ENCODE data around the gene LRFN5. TPM values are rescaled to one million over a fixed set of nuclear protein-coding genes. Genes with fewer than 3 reads are reported as not detected.

LRFN5 gene
- total RNA-seq, 1 experiment from 2014 or later, result not detected

DNA sequence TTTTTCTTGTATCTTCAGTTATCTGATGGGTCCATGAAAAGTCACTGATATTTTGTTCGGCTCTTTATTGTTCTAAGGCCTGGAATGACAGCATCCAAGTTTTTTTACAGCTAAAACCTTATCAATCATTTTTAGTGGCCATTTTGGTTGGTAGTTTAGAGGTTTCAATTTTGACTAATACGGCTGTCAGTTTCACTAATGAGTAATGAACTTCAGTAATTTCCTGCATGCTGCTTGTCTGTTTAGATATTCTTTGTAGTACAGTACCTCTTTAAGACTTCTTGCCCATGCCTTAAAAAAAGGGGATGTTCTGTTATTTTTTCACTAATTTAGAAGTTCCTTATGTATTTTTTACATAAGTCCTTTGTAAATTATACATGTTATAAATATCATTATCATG is 176.7 kb downstream of the LRFN5 start:
- intact Hi-C loops (cut with micrococcal nuclease), result no loop called here
- no TSS peak for BruUV-seq (replicated peaks)

DNA sequence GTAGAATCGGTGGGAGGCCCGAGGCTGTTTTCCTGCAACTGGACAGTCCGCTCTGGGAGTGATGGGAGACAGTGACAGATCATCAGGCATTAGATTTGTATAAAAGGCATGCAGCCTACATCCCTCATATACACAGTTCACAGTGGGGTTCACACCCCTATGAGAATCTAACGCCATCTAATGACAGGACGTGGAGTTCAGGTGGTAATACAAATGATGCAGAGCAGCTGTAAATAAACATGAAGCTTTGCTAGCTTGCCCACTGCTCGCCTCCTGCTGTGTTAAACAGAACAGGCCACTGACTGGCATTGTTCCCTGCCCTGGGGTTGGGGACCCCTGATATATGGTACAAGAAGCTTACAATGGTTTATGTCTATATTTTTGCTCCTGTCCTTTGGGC is 179.0 kb downstream of the LRFN5 start:
- intact Hi-C loops (cut with micrococcal nuclease), result no loop called here
- Histone ChIP-seq H3K9me2 (ENCODE audit: insufficient read depth) (no peaks in the 10 kb centered on the region), H3K4me3 (replicated peaks in 1 of 2; ENCODE audit: low read depth in 1 of 2, low read length in 2 of 2) (no peak overlapping the region), H3K9ac (ENCODE audit: low read length) (no peak overlapping the region), H3K27ac (ENCODE audit: low read depth, low read length) (no peak overlapping the region), H3K79me2 (ENCODE audit: insufficient read depth, low read length) (no peaks in the 10 kb centered on the region), H3K27me3 (ENCODE audit: insufficient read depth, low read length) (no peaks in the 10 kb centered on the region), H4K20me1 (ENCODE audit: insufficient read depth) (no peaks in the 10 kb centered on the region), H2AFZ (ENCODE audit: low read depth, low read length, poor library complexity, severe bottlenecking) (no peak overlapping the region), H3K9me3 (ENCODE audit: control insufficient read depth in 1 of 2, insufficient read depth in 1 of 2, low read depth in 1 of 2, low read length in 2 of 2) (no peaks in the 10 kb centered on the region), H3K36me3 (ENCODE audit: control insufficient read depth in 1 of 2, insufficient read depth in 2 of 2, low read length in 2 of 2) (no peaks in the 10 kb centered on the region), H3K4me1 (ENCODE audit: control insufficient read depth in 1 of 2, insufficient read depth in 2 of 2, low read length in 2 of 2) (no peaks in the 10 kb centered on the region), H3K4me2 (ENCODE audit: low read length) (no peak overlapping the region)
- ChIA-PET POLR2A (no interaction called here), RAD21 (ENCODE audit: low non-redundant PET in 1 of 2, low total read pairs in 2 of 2, uncharacterized antibody in 2 of 2, unreplicated experiment in 2 of 2) (no interaction called here), CTCF (no interaction called here)
- ATAC-seq (no peak), DNase-seq (ENCODE audit: low read depth, low spot score) (no peak)
- BruUV-seq (replicated peaks), result no TSS peak
- TF ChIP-seq FOSL1 (IDR thresholded peaks at IDR 0.05; ENCODE audit: low read depth), result no peak

More for the DNA sequence above, 176.7 kb downstream of the LRFN5 start:
- Histone ChIP-seq H3K9ac (ENCODE audit: low read length) (no peak overlapping the region), H3K27ac (ENCODE audit: low read depth, low read length) (no peak overlapping the region), H3K4me3 (replicated peaks in 1 of 2; ENCODE audit: low read depth in 1 of 2, low read length in 2 of 2) (no peak overlapping the region), H2AFZ (ENCODE audit: low read depth, low read length, poor library complexity, severe bottlenecking) (no peak overlapping the region), H3K27me3 (ENCODE audit: insufficient read depth, low read length) (no peaks in the 10 kb centered on the region), H3K4me1 (ENCODE audit: control insufficient read depth in 1 of 2, insufficient read depth in 2 of 2, low read length in 2 of 2) (no peaks in the 10 kb centered on the region), H3K4me2 (ENCODE audit: low read length) (no peak overlapping the region), H3K9me3 (ENCODE audit: control insufficient read depth in 1 of 2, insufficient read depth in 1 of 2, low read depth in 1 of 2, low read length in 2 of 2) (no peaks in the 10 kb centered on the region), H3K9me2 (ENCODE audit: insufficient read depth) (no peaks in the 10 kb centered on the region), H3K36me3 (ENCODE audit: control insufficient read depth in 1 of 2, insufficient read depth in 2 of 2, low read length in 2 of 2) (no peaks in the 10 kb centered on the region), H3K79me2 (ENCODE audit: insufficient read depth, low read length) (no peaks in the 10 kb centered on the region), H4K20me1 (ENCODE audit: insufficient read depth) (no peaks in the 10 kb centered on the region)
- CTCF ChIA-PET, result no interaction called here
- DNase-seq (ENCODE audit: low read depth, low spot score) (no peak), ATAC-seq (no peak)
- TF ChIP-seq SRF (IDR thresholded peaks at IDR 0.05; ENCODE audit: low read depth), result no peak
- TF ChIP-seq, protein P1, sequence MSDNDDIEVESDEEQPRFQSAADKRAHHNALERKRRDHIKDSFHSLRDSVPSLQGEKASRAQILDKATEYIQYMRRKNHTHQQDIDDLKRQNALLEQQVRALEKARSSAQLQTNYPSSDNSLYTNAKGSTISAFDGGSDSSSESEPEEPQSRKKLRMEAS (IDR thresholded peaks at IDR 0.05), result no peak
- RAD21 ChIA-PET (ENCODE audit: low non-redundant PET in 1 of 2, low total read pairs in 2 of 2, uncharacterized antibody in 2 of 2, unreplicated experiment in 2 of 2), result no interaction called here
- POLR2A ChIA-PET, result no interaction called here

DNA sequence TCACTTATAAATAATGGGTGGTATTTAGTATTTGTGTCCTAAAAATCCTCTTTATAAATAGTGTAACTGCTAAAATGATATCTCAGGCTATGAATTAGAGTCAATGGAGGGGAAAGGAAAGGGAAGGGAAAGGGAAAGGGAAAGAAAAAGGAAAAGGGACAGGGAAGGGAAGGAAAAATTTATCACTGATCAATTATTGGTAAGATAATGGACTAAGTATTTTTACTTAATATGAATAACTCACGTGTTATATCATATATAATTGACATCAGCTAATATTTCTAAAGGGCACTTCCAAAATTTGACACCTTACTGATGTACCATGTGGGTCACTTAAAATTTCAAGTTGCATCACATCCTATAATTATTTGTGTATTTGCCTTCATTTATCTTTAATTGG is 193.1 kb downstream of the LRFN5 start:
- Histone ChIP-seq H3K9me3 (ENCODE audit: control insufficient read depth in 1 of 2, insufficient read depth in 1 of 2, low read depth in 1 of 2, low read length in 2 of 2) (no peaks in the 10 kb centered on the region; a peak in 2 of 4 replicates), H3K9me2 (ENCODE audit: insufficient read depth) (no peaks in the 10 kb centered on the region), H3K36me3 (ENCODE audit: control insufficient read depth in 1 of 2, insufficient read depth in 2 of 2, low read length in 2 of 2) (no peaks in the 10 kb centered on the region), H3K27me3 (ENCODE audit: insufficient read depth, low read length) (no peaks in the 10 kb centered on the region), H3K79me2 (ENCODE audit: insufficient read depth, low read length) (no peaks in the 10 kb centered on the region), H4K20me1 (ENCODE audit: insufficient read depth) (no peaks in the 10 kb centered on the region), H3K4me2 (ENCODE audit: low read length) (no peak overlapping the region), H3K27ac (ENCODE audit: low read depth, low read length) (no peak overlapping the region), H2AFZ (ENCODE audit: low read depth, low read length, poor library complexity, severe bottlenecking) (no peak overlapping the region), H3K4me3 (replicated peaks in 1 of 2; ENCODE audit: low read depth in 1 of 2, low read length in 2 of 2) (no peak overlapping the region), H3K9ac (ENCODE audit: low read length) (no peak overlapping the region), H3K4me1 (ENCODE audit: control insufficient read depth in 1 of 2, insufficient read depth in 2 of 2, low read length in 2 of 2) (no peaks in the 10 kb centered on the region)
- ATAC-seq (no peak), DNase-seq (ENCODE audit: low read depth, low spot score) (no peak)
- BruUV-seq (replicated peaks), result no TSS peak
- ChIA-PET RAD21 (ENCODE audit: low non-redundant PET in 1 of 2, low total read pairs in 2 of 2, uncharacterized antibody in 2 of 2, unreplicated experiment in 2 of 2) (no interaction called here), CTCF (no interaction called here), POLR2A (no interaction called here)
- intact Hi-C loops (cut with micrococcal nuclease), result no loop called here
- TF ChIP-seq, protein P1 (IDR thresholded peaks at IDR 0.05), result no peak
- TF ChIP-seq RAD21 (IDR thresholded peaks at IDR 0.05; ENCODE audit: low read depth) (no peak), ELF1 (IDR thresholded peaks at IDR 0.05; ENCODE audit: borderline replicate concordance, low read depth) (no peak), CBX3 (IDR thresholded peaks at IDR 0.05; ENCODE audit: low read depth) (no peak), ZNF274 (IDR thresholded peaks at IDR 0.05; ENCODE audit: low read depth, low read length) (no peak), YY1 (IDR thresholded peaks at IDR 0.05; ENCODE audit: extremely low read depth, insufficient replicate concordance, low read depth, low read length) (no peak), SIN3A (IDR thresholded peaks at IDR 0.05; ENCODE audit: low read depth) (no peak), FOSL1 (IDR thresholded peaks at IDR 0.05; ENCODE audit: low read depth) (no peak), SP1 (IDR thresholded peaks at IDR 0.05; ENCODE audit: low read depth) (no peak), CEBPB (IDR thresholded peaks at IDR 0.05; ENCODE audit: low read depth) (no peak), POLR2A (IDR thresholded peaks at IDR 0.05; ENCODE audit: borderline replicate concordance, extremely low read depth, insufficient read depth, insufficient read length) (no peak)
- TF ChIP-seq, protein P2, sequence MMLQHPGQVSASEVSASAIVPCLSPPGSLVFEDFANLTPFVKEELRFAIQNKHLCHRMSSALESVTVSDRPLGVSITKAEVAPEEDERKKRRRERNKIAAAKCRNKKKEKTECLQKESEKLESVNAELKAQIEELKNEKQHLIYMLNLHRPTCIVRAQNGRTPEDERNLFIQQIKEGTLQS (IDR thresholded peaks at IDR 0.05), result no peak
- TF ChIP-seq, protein P3, sequence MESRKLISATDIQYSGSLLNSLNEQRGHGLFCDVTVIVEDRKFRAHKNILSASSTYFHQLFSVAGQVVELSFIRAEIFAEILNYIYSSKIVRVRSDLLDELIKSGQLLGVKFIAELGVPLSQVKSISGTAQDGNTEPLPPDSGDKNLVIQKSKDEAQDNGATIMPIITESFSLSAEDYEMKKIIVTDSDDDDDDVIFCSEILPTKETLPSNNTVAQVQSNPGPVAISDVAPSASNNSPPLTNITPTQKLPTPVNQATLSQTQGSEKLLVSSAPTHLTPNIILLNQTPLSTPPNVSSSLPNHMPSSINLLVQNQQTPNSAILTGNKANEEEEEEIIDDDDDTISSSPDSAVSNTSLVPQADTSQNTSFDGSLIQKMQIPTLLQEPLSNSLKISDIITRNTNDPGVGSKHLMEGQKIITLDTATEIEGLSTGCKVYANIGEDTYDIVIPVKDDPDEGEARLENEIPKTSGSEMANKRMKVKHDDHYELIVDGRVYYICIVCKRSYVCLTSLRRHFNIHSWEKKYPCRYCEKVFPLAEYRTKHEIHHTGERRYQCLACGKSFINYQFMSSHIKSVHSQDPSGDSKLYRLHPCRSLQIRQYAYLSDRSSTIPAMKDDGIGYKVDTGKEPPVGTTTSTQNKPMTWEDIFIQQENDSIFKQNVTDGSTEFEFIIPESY (IDR thresholded peaks at IDR 0.05; ENCODE audit: extremely low read depth, insufficient replicate concordance, low read length), result no peak

Measured in HCT116 (cell line).